GM20000 (cell line): Measurements from ENCODE around the gene ESAM.
"Not testable (repeated sequence)": the region's sequence is repeated elsewhere in the genome, so short reads cannot be mapped to it uniquely, and the experiment has no call there.

Source experiments
- DNase-seq: peaks from one replicate; pipeline ENCODE4 v3.0.0; 2012; ENCODE audit warnings: low spot score
- CTCF ChIP-seq: IDR thresholded peaks from 2 replicates; pipeline ENCODE4 v1.5.1; 2012; ENCODE audit warnings: mild to moderate bottlenecking, control low read depth; ENCODE audit errors: extremely low read depth, missing control alignments

ESAM gene

DNA sequence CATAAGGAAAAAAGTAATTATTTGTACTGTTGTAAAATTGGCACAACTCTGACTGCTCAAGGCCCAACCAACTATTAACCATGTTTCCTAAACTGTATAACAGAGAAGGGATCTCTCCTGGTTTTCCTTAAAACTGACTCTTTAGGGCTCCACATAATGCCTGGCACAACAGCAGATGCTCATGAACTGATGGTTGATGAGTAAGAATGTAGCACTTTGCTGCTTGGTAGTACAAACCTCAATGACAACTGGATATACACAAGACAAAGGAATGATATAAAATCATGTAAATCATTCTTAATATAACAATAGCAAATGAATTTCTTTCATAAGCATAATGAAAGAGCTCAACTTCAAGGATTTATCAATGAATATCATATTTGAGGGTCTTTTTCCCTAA, 26.4 kb upstream of the ESAM start:
- DNase-seq = no peak
- TF ChIP-seq CTCF = no peak

GRCh38 chr11:124784051-124784450, 22.0 kb upstream of the ESAM start:
- no peak for DNase-seq
- no peak for TF ChIP-seq CTCF

DNA sequence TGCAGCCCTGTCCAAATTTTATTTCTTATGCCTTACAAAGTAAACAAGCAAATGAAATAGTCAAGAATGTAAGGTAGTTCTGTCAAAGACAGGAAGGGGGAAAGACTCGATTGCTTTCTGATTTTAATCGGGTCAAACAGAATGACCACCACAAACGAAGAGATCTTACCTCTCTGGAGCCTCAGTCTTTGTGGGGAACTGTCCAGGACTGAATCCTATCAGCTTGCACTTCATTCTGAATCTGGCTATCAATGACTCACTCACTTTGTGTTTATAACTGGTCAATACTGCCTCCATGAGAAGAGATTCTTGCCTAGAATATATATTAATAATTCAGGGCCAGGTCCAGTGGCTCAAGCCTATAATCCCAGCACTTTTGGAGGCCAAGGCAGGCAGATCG, 20.9 kb upstream of the ESAM start:
- DNase-seq = no peak
- TF ChIP-seq CTCF = no peak

DNA sequence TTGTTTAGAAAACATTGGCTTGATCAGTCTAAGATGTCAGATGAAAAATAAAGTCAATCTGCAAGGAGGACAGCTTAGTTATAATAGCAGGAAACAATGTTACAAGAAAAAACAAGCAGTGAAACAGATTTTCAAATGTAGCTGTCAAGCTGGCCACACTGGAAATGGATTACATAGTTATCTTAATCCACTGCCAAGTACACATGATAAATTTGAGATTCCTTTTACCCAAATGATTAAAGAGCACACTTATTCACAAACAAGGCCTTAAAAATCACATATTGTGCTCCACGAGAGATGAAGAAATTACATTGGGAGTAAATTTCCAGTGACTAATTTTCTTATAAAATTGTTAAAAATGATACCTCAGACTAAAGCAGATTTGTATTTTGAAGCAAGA, 17.5 kb upstream of the ESAM start:
- TF ChIP-seq CTCF = no peak
- DNase-seq = no peak

GRCh38 chr11:124778281-124778680, 16.2 kb upstream of the ESAM start:
- no peak for DNase-seq

DNA sequence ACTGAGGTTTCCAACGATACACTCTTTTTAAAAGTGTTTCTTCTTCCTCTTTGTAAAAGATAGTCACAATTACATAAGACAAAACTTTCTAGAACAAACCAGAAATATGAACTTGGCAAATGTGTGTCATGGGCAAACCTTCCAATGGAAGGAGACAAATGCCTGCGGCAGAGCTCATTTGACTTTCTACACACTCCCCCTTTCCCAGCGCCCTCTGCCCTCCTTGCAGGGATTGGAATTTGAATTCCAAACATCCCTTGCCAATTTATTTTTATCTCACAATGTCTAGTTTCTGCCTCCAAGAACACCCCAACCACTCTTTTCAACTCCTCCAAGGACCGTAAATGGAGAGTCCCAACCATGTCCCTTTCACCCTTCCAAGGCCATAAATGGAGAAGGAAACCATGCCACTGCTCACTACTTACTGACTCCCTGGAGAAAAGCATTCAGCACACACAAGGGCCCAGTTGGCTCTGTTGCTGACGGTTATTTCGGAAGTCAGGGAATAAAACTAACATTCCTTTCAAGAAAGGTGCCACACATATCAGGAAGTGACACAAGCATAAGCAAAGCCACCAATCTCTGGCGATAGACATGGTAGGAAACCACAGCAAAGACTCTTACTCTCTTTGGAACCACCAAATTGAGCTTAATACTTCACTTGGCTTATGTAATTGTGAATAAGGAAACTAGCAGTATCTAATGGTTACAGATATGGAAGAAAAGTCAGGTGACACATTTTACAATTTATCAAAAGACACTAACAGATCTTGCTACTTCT, 15.0 kb upstream of the ESAM start:
- DNase-seq = no peak
- no peak for TF ChIP-seq CTCF

More at GRCh38 chr11:124778281-124778680, 16.2 kb upstream of the ESAM start:
- TF ChIP-seq CTCF = no peak

- not testable (repeated sequence) for DNase-seq
Observed at GRCh38 chr11:124770959-124771358, 8.9 kb upstream of the ESAM start.
